IMR-90 (cell line): ENCODE data around the gene CASZ1. TPM values are rescaled to one million over a fixed set of nuclear protein-coding genes. Genes with fewer than 3 reads are reported as not detected.
A peak's percentile ranks its signal among the peaks of the same experiment; 100 is the strongest.

ENCODE experiments used
- ATAC-seq: fragments of 200-7000 bp; cut with Tn5 transposase; 2 replicates; pipeline ENCODE4 v1.9.1; 2020; ENCODE audit warnings: low read depth, mild to moderate bottlenecking, moderate library complexity
- BruUV-seq: library from RNA; stranded (reverse); fragments of 400-500 nt; replicated peaks from 2 replicates; lab custom pipeline; 2021; lab: Mats Ljungman, UMichigan
- CTCF ChIA-PET: fragments of 300-600 bp; formaldehyde crosslinking; extraction: SDS; loops from one replicate; lab custom pipeline; 2021; ENCODE audit warnings: antibody characterized with exemption; lab: Yijun Ruan, JAX
- POLR2A ChIA-PET: fragments of 300-600 bp; sonication (Branson Sonifier 250); formaldehyde crosslinking; loops from one replicate; lab custom pipeline; 2022; ENCODE audit warnings: antibody characterized with exemption; ENCODE audit not compliant: unreplicated experiment; lab: Charles Lee
- DNase-seq: peaks from one replicate; pipeline ENCODE4 v3.0.0; 2013
- H2AFZ ChIP-seq: replicated peaks from 2 replicates; pipeline ENCODE3; 2013; ENCODE audit warnings: low read length, mild to moderate bottlenecking; ENCODE audit not compliant: poor library complexity
- H2AK5ac ChIP-seq: 2 replicates; pipeline ENCODE4 v1.6.1; 2013; ENCODE audit warnings: low read depth, low read length, inconsistent platforms
- H2AK9ac ChIP-seq: replicated peaks from 2 replicates; pipeline ENCODE3; 2013; ENCODE audit warnings: mild to moderate bottlenecking, low read depth, low read length, moderate library complexity; ENCODE audit not compliant: poor library complexity
- H2BK120ac ChIP-seq: 2 replicates; pipeline ENCODE4 v1.6.1; 2013; ENCODE audit warnings: low read depth, low read length, inconsistent platforms
- H2BK15ac ChIP-seq: 3 replicates; pipeline ENCODE4 v1.6.1; 2013; ENCODE audit warnings: low read depth, low read length, inconsistent platforms
- H2BK20ac ChIP-seq: 2 replicates; pipeline ENCODE4 v1.6.1; 2013; ENCODE audit warnings: low read depth, mild to moderate bottlenecking, inconsistent platforms, low read length, moderate library complexity
- H2BK5ac ChIP-seq: 2 replicates; pipeline ENCODE4 v1.6.1; 2013; ENCODE audit warnings: mild to moderate bottlenecking, low read depth, low read length, inconsistent platforms; ENCODE audit not compliant: poor library complexity, severe bottlenecking
- H3K14ac ChIP-seq: replicated peaks from 2 replicates; pipeline ENCODE4 v1.6.1; 2013; ENCODE audit warnings: low read depth, low read length, inconsistent platforms
- H3K18ac ChIP-seq: 2 replicates; pipeline ENCODE4 v1.6.1; 2013; ENCODE audit warnings: low read depth, low read length, control low read depth
- H3K23ac ChIP-seq: 2 replicates; pipeline ENCODE4 v1.6.1; 2013; ENCODE audit warnings: low read depth, low read length, inconsistent platforms
- H3K27ac ChIP-seq: 2 replicates; pipeline ENCODE4 v1.5.1; 2013; ENCODE audit warnings: mild to moderate bottlenecking, control low read depth, low read length; ENCODE audit not compliant: insufficient read depth
- H3K27me3 ChIP-seq: 2 replicates; pipeline ENCODE4 v1.6.1; 2013; ENCODE audit warnings: low read length; ENCODE audit not compliant: control insufficient read depth, insufficient read depth
- H3K36me3 ChIP-seq: 2 replicates; pipeline ENCODE4 v1.6.1; 2013; ENCODE audit warnings: low read length, mixed read lengths; ENCODE audit not compliant: control insufficient read depth, insufficient read depth
- H3K4ac ChIP-seq: 2 replicates; pipeline ENCODE4 v1.6.1; 2013; ENCODE audit warnings: low read depth, low read length, inconsistent platforms
- H3K4me1 ChIP-seq: 2 replicates; pipeline ENCODE4 v1.6.1; 2013; ENCODE audit warnings: low read length, mixed read lengths; ENCODE audit not compliant: control insufficient read depth, insufficient read depth
- H3K4me2 ChIP-seq: 2 replicates; pipeline ENCODE4 v1.6.1; 2013; ENCODE audit warnings: low read depth, mild to moderate bottlenecking, control low read depth, low read length, moderate library complexity
- H3K4me3 ChIP-seq: 2 replicates; pipeline ENCODE4 v1.5.1; 2013; ENCODE audit warnings: low read depth, mild to moderate bottlenecking, control low read depth, low read length, moderate library complexity; ENCODE audit not compliant: insufficient read depth
- H3K56ac ChIP-seq: 2 replicates; pipeline ENCODE4 v1.6.1; 2013; ENCODE audit warnings: low read length, inconsistent platforms; ENCODE audit not compliant: insufficient read depth; ENCODE audit errors: extremely low read depth
- H3K79me1 ChIP-seq, 2 experiments: 2 replicates each; pipeline ENCODE4 v1.6.1; 2013; ENCODE audit warnings: low read length in 2 of 2, inconsistent platforms in 1 of 2, low read depth in 1 of 2
- H3K9ac ChIP-seq: 2 replicates; pipeline ENCODE4 v1.6.1; 2013; ENCODE audit warnings: low read depth, low read length, control low read depth
- H3K9me1 ChIP-seq: 2 replicates; pipeline ENCODE4 v1.6.1; 2013; ENCODE audit warnings: low read length, inconsistent platforms; ENCODE audit not compliant: insufficient read depth
- H3K9me3 ChIP-seq: 2 replicates; pipeline ENCODE4 v1.6.1; 2013; ENCODE audit warnings: low read length; ENCODE audit not compliant: control insufficient read depth, insufficient read depth
- H4K20me1 ChIP-seq: 2 replicates; pipeline ENCODE4 v1.6.1; 2013; ENCODE audit warnings: low read length, inconsistent platforms; ENCODE audit not compliant: insufficient read depth
- H4K5ac ChIP-seq: 2 replicates; pipeline ENCODE4 v1.6.1; 2013; ENCODE audit warnings: mild to moderate bottlenecking, low read depth, low read length, control low read depth
- H4K8ac ChIP-seq, 2 experiments: 2 replicates each; pipeline ENCODE4 v1.6.1; 2013; ENCODE audit warnings: low read depth in 2 of 2, low read length in 2 of 2, control low read depth in 1 of 2, inconsistent platforms in 1 of 2
- H4K91ac ChIP-seq: 2 replicates; pipeline ENCODE4 v1.6.1; 2013; ENCODE audit warnings: low read depth, low read length, inconsistent platforms; ENCODE audit not compliant: insufficient read depth
- BHLHE40 ChIP-seq: fragments of 150-350 bp; IDR thresholded peaks from 2 replicates; pipeline ENCODE4 v1.6.1; 2016; ENCODE audit warnings: mild to moderate bottlenecking, low read depth, low read length
- CEBPB ChIP-seq: IDR thresholded peaks from 2 replicates; pipeline ENCODE4 v1.6.1; 2012; ENCODE audit warnings: low read depth, low read length, improper control_type of control experiment
- CHD1 ChIP-seq: IDR thresholded peaks from 2 replicates; pipeline ENCODE4 v1.6.1; 2012; ENCODE audit warnings: low read depth, low read length, improper control_type of control experiment
- FOS ChIP-seq: fragments of 150-350 bp; IDR thresholded peaks from 2 replicates; pipeline ENCODE4 v1.6.1; 2016; ENCODE audit warnings: low read depth, low read length
- MAFK ChIP-seq: IDR thresholded peaks from 2 replicates; pipeline ENCODE4 v1.6.1; 2012; ENCODE audit warnings: low read depth, low read length, improper control_type of control experiment
- MAZ ChIP-seq: IDR thresholded peaks from 2 replicates; pipeline ENCODE4 v1.6.1; 2012; ENCODE audit warnings: low read depth, mild to moderate bottlenecking, low read length, improper control_type of control experiment, moderate library complexity, borderline replicate concordance
- MXI1 ChIP-seq: IDR thresholded peaks from 2 replicates; pipeline ENCODE4 v1.6.1; 2012; ENCODE audit warnings: low read depth, mild to moderate bottlenecking, low read length, moderate library complexity, borderline replicate concordance
- NFE2L2 ChIP-seq: fragments of 150-350 bp; IDR thresholded peaks from 2 replicates; pipeline ENCODE4 v1.6.1; 2016; ENCODE audit warnings: low read depth, mild to moderate bottlenecking, low read length
- POLR2A ChIP-seq: IDR thresholded peaks from 2 replicates; pipeline ENCODE4 v1.6.1; 2012; ENCODE audit warnings: mild to moderate bottlenecking, low read depth, low read length
- RAD21 ChIP-seq: IDR thresholded peaks from 2 replicates; pipeline ENCODE4 v1.6.1; 2012; ENCODE audit warnings: low read length, improper control_type of control experiment
- RCOR1 ChIP-seq: IDR thresholded peaks from 2 replicates; pipeline ENCODE4 v1.6.1; 2012; ENCODE audit warnings: mild to moderate bottlenecking, low read length, improper control_type of control experiment; ENCODE audit not compliant: insufficient replicate concordance
- RFX5 ChIP-seq: IDR thresholded peaks from 2 replicates; pipeline ENCODE4 v1.8.0; 2012; ENCODE audit warnings: low read depth, mild to moderate bottlenecking, low read length, moderate library complexity
- SMC3 ChIP-seq: fragments of 150-350 bp; IDR thresholded peaks from 2 replicates; pipeline ENCODE4 v1.6.1; 2016; ENCODE audit warnings: low read depth, mild to moderate bottlenecking, antibody characterized with exemption, low read length, moderate library complexity
- USF2 ChIP-seq: fragments of 150-350 bp; IDR thresholded peaks from 2 replicates; pipeline ENCODE4 v1.6.1; 2017; ENCODE audit warnings: mild to moderate bottlenecking, antibody characterized with exemption, low read length, low read depth
- WGBS, 2 experiments: methylation state at CpG; one replicate each; pipeline versions ENCODE4 v1.1.5 to v1.1.7; 2013; ENCODE audit warnings: missing lambda C conversion rate in 2 of 2; ENCODE audit not compliant: insufficient read length in 1 of 2; ENCODE audit errors: extremely low coverage in 2 of 2; 5-methylcytosine and 5-hydroxymethylcytosine counted together
- dilution Hi-C: fragments of 300-500 bp; cut with HindIII; formaldehyde crosslinking; loops from one replicate; pipeline ENCODE4 v1.14.3; 2018; ENCODE audit warnings: low sequenced_read_pairs; ENCODE audit not compliant: unreplicated experiment
- in situ Hi-C: fragments of 300-500 bp; cut with MboI; formaldehyde crosslinking; loops from 3 replicates; pipeline ENCODE4 v1.14.3; 2019; ENCODE audit warnings: low sequenced_read_pairs, inconsistent platforms, mixed read lengths
- intact Hi-C: fragments of 100-400 bp; cut with micrococcal nuclease; formaldehyde crosslinking; loops from 2 replicates; pipeline ENCODE4 v1.10.0; 2022
- polyA plus RNA-seq, 3 experiments: library from polyadenylated mRNA; depleted of rRNA; stranded (reverse); fragments of >200 nt; gene quantifications; 2 replicates each; pipeline ENCODE4 v1.2.3, GENCODE V29; 2012; ENCODE audit warnings: low replicate concordance in 1 of 3
- total RNA-seq: library from RNA; depleted of rRNA; stranded (reverse); fragments of >200 nt; gene quantifications from 2 replicates; pipeline ENCODE4 v1.2.3, GENCODE V29; 2012
- TF ChIP-seq, protein P1 (sequence below): conservative IDR thresholded peaks from 2 replicates; pipeline ENCODE4 v1.5.1; 2012; ENCODE audit warnings: mild to moderate bottlenecking, low read depth, low read length, improper control_type of control experiment
- TF ChIP-seq, protein P2 (sequence below): fragments of 150-350 bp; IDR thresholded peaks from 2 replicates; pipeline ENCODE4 v1.6.1; 2016; ENCODE audit warnings: low read depth, mild to moderate bottlenecking, low read length, moderate library complexity, borderline replicate concordance

CASZ1 gene
- total and polyA plus RNA-seq, 2 of the 4 experiments (the other 2 are of a cell fraction), result 0.18 to 0.24 TPM

- Histone ChIP-seq H2BK20ac (no peak overlapping the region), H2AFZ (peak overlapping the region; percentile 43), H3K36me3 (no peaks in the 10 kb centered on the region), H4K8ac (no peak overlapping the region), H2BK15ac (no peak overlapping the region), H3K9me1 (no peaks in the 10 kb centered on the region), H2BK5ac (no peak overlapping the region), H3K56ac (no peak overlapping the region), H3K27me3 (peaks cover 3% of the 10 kb centered on the region; the same call in 1 of the 2 replicates), H3K18ac (no peak overlapping the region), H3K79me1 (no peaks in the 10 kb centered on the region), H3K4me2 (no peak overlapping the region), H3K9me3 (no peaks in the 10 kb centered on the region), H2AK9ac (no peak overlapping the region), H2AK5ac (no peak overlapping the region), H3K23ac (no peak overlapping the region), H3K14ac (no peak overlapping the region), H3K4me3 (no peak overlapping the region), H4K20me1 (no peaks in the 10 kb centered on the region), H4K5ac (no peak overlapping the region), H3K9ac (no peak overlapping the region), H3K4ac (no peak overlapping the region), H3K4me1 (peaks cover 3% of the 10 kb centered on the region; the same call in 1 of the 2 replicates), H4K91ac (no peak overlapping the region), H2BK120ac (no peak overlapping the region), H3K27ac (no peak overlapping the region)
- ChIA-PET CTCF (no interaction called here), POLR2A (no interaction called here)
- BruUV-seq, result no TSS peak
- DNase-seq, result no peak
- intact Hi-C loops (no loop called here), dilution Hi-C loops (no loop called here), in situ Hi-C loops (no loop called here)
- WGBS, 2 experiments, result 88% methylated on average over 6 of the region's 18 CpGs; no CpG with 5 or more reads in 1 of the 2 experiments
- ATAC-seq, result no peak
- TF ChIP-seq NFE2L2 (no peak), USF2 (no peak), FOS (no peak), CHD1 (no peak), RCOR1 (no peak), BHLHE40 (no peak), MAFK (no peak), MAZ (no peak), SMC3 (no peak), CEBPB (no peak), POLR2A (no peak), RFX5 (no peak), RAD21 (no peak), MXI1 (no peak)
- TF ChIP-seq, protein P1, sequence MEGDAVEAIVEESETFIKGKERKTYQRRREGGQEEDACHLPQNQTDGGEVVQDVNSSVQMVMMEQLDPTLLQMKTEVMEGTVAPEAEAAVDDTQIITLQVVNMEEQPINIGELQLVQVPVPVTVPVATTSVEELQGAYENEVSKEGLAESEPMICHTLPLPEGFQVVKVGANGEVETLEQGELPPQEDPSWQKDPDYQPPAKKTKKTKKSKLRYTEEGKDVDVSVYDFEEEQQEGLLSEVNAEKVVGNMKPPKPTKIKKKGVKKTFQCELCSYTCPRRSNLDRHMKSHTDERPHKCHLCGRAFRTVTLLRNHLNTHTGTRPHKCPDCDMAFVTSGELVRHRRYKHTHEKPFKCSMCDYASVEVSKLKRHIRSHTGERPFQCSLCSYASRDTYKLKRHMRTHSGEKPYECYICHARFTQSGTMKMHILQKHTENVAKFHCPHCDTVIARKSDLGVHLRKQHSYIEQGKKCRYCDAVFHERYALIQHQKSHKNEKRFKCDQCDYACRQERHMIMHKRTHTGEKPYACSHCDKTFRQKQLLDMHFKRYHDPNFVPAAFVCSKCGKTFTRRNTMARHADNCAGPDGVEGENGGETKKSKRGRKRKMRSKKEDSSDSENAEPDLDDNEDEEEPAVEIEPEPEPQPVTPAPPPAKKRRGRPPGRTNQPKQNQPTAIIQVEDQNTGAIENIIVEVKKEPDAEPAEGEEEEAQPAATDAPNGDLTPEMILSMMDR, result no peak
- TF ChIP-seq, protein P2, sequence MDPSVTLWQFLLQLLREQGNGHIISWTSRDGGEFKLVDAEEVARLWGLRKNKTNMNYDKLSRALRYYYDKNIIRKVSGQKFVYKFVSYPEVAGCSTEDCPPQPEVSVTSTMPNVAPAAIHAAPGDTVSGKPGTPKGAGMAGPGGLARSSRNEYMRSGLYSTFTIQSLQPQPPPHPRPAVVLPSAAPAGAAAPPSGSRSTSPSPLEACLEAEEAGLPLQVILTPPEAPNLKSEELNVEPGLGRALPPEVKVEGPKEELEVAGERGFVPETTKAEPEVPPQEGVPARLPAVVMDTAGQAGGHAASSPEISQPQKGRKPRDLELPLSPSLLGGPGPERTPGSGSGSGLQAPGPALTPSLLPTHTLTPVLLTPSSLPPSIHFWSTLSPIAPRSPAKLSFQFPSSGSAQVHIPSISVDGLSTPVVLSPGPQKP, result no peak
These were observed 137.2 kb downstream of the CASZ1 start for GRCh38 chr1:10659218-10659617.
